Measurements from ENCODE around the gene RAD23A.

- TF ChIP-seq CTCF (IDR thresholded peaks at IDR 0.05), result no peak
- peak in 2 of 4 donors; percentile 46 to 72 for TF ChIP-seq POLR2A (IDR thresholded peaks at IDR 0.05)
- peak in 1 of 4 donors; percentile 85 for TF ChIP-seq EP300 (IDR thresholded peaks at IDR 0.05)
Measured at GRCh38 chr19:12933287-12934072, 12.2 kb upstream of the RAD23A start, which contains the start of gene FARSA.
